Measurements from ENCODE around the gene IGHMBP2.

DNA sequence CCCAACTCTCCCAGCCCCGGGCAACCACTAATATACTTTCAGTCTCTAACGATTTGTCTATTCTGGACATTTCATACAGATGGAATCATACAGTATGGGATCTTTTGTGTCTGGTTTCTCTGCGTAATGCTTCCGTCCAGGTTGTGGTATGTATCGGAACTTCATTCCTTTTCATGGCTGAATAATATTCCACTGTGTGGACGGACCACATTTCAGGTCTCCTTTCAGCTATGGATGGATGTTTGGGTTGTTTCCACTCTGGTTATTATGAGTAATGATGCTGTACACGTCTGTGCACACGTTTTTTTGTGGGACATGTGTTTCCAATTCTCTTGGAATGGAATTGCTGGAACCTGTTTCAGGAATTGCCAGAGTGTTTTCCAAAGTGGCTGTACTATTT, 44.6 kb upstream of the IGHMBP2 start:
- TF ChIP-seq RAD21 (IDR thresholded peaks at IDR 0.05; ENCODE audit: low read depth) = no peak
- TF ChIP-seq EGR1 (IDR thresholded peaks at IDR 0.05) = no peak
- TF ChIP-seq, protein P1, sequence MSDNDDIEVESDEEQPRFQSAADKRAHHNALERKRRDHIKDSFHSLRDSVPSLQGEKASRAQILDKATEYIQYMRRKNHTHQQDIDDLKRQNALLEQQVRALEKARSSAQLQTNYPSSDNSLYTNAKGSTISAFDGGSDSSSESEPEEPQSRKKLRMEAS (IDR thresholded peaks at IDR 0.05) = no peak
- TF ChIP-seq, protein P2, sequence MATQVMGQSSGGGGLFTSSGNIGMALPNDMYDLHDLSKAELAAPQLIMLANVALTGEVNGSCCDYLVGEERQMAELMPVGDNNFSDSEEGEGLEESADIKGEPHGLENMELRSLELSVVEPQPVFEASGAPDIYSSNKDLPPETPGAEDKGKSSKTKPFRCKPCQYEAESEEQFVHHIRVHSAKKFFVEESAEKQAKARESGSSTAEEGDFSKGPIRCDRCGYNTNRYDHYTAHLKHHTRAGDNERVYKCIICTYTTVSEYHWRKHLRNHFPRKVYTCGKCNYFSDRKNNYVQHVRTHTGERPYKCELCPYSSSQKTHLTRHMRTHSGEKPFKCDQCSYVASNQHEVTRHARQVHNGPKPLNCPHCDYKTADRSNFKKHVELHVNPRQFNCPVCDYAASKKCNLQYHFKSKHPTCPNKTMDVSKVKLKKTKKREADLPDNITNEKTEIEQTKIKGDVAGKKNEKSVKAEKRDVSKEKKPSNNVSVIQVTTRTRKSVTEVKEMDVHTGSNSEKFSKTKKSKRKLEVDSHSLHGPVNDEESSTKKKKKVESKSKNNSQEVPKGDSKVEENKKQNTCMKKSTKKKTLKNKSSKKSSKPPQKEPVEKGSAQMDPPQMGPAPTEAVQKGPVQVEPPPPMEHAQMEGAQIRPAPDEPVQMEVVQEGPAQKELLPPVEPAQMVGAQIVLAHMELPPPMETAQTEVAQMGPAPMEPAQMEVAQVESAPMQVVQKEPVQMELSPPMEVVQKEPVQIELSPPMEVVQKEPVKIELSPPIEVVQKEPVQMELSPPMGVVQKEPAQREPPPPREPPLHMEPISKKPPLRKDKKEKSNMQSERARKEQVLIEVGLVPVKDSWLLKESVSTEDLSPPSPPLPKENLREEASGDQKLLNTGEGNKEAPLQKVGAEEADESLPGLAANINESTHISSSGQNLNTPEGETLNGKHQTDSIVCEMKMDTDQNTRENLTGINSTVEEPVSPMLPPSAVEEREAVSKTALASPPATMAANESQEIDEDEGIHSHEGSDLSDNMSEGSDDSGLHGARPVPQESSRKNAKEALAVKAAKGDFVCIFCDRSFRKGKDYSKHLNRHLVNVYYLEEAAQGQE (IDR thresholded peaks at IDR 0.05; ENCODE audit: low read depth) = no peak

All from Ishikawa (cell line).